Adrenal gland (tissue), 5 donors: ENCODE results near the gene PALM.

Source experiments
- CTCF ChIP-seq, 6 experiments: fragments of 450-650 bp in 4 of 6; fragments of 200-600 bp in 2 of 6; sonication (generic) in 1 of 6; IDR thresholded peaks; 1 replicate in 5 of 6; 2 replicates in 1 of 6; pipeline versions ENCODE4 v1.5.1 to v1.8.0; 2016 to 2021; ENCODE audit warnings: antibody characterized with exemption in 6 of 6, mild to moderate bottlenecking in 2 of 6, moderate library complexity in 1 of 6
- POLR2A ChIP-seq, 2 donors: fragments of 450-650 bp; IDR thresholded peaks; one replicate each; pipeline ENCODE4 v1.6.1; 2017; ENCODE audit warnings: antibody characterized with exemption in 2 of 2, mild to moderate bottlenecking in 2 of 2, moderate library complexity in 1 of 2
- donor health status: DM: no; HTN: no; CAD: no.

- TF ChIP-seq CTCF (IDR thresholded peaks at IDR 0.05), result no peak
- no peak for TF ChIP-seq POLR2A (IDR thresholded peaks at IDR 0.05)
These were observed 42.1 kb downstream of the PALM start, which contains the start of gene MISP for GRCh38 chr19:750640-751423.
